GM21723 (cell line): ENCODE data around the gene ETV3.
"Not testable (repeated sequence)": the region's sequence is repeated elsewhere in the genome, so short reads cannot be mapped to it uniquely, and the experiment has no call there.

Experiments used
- ATAC-seq: cut with Tn5 transposase; IDR thresholded peaks from one replicate; pipeline ENCODE4 v1.9.1; 2021; ENCODE audit warnings: mild to moderate bottlenecking, moderate library complexity; ENCODE audit not compliant: unreplicated experiment

Gene ETV3

DNA sequence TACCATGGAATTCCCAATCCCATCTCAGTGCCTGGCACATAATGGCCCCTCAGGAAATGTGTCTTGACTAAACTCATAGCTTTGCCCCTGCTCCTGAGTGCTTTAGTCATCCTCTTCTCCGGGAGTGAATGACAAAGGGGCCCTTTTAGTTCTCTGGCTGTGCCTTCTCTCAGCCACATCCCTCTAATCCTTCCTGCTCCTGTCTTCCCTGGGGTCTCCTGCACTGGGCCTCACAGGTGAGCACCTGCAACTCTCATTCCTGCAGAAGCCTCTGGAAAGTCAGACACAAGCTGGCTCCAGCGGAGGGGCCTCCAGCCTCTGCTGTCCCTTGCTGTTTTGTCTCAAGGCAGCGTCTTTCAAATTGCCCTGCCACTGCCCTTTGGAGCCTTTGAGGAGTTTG is 24.6 kb downstream of the ETV3 start:
- no peak for ATAC-seq

DNA sequence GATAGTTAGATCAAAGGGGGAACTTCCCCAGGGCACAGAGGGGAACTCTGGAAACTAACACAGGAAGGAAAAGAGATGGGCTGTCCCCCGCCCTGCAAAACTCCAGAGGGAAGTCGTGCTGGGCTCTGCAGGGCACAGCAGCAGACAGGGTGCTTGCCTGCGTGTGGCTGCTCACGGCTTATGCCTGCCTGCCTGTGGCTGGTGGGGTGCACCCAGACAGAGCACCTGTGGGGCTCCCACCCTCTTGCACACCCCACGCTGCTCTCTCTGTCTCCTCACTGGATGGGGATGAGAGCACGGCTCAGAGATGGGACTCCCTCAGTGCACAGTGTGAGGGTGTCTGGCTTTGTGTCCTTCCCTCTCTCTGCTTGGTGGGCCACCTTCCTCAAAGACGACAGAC is 25.1 kb downstream of the ETV3 start:
- ATAC-seq = no peak

DNA sequence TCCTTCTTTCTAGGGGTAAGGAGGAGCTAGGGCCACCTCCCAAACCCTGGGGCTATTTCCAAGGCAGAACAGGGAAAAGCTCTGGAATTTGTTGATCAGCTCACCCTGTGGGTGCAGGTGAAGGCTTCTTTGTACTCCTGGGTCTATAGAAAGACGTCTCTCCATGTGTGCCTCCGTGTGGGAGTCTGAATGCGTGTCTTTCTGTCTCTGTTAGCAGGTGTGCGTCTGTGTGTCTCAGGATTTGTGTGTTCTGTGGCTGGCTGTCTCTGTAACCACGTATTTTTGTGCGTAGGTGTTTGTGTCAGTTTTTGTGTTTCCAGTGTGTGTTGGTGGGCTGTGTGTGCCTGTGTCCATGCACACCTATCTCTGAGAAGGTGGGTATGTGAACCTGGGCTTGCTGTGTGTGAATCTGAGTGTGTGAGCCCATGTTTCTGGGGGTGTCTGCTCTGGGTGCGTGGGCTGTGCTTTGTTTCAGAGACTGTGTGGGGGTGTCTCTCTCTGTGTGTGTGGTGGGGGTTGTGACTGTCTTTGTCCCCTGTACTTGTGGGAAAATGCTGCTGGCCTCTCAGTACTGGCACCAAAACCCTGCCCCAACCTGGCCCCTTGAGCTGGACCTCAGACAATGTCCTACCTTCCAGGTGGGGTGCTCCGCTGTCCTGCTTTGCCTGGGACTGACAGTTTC is 25.9 kb downstream of the ETV3 start:
- no peak for ATAC-seq

DNA sequence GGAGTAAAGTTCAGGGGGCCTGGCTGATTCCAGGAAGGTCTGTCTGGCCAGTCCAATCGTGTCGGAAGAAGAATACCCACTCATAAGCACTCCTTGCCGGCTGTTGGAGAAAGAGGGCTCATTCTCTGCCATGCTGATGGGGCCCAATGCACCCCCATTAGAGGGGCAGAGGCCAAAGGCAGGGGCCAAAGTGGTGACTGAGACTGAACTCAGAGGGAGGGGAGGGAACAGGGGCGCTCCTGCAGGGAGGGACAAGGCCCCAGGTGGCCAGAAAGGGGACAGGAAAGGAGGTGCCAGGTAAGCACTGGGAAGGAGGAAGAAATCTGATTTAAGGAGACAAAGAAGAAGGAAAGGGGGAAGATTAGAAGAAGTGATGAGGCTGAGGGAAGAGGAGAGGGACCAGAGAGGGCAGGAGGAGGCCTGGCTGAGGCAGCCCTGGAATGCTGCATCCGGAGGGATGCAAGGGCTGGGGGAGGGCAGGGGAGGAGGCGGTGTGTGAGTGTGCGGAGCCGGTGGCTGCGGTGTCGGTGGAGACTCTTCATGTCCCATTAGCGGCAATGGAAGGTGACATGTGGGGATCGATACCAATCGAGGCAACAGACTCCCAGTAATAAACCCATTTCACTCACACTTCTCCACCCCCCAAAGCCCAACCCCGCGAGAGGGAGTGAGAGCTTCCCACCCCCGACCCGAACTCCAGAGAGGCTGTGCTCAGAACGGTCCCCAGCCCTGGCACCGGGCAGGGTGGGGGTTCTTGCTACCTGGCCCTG is 26.6 kb downstream of the ETV3 start:
- ATAC-seq = no peak

DNA sequence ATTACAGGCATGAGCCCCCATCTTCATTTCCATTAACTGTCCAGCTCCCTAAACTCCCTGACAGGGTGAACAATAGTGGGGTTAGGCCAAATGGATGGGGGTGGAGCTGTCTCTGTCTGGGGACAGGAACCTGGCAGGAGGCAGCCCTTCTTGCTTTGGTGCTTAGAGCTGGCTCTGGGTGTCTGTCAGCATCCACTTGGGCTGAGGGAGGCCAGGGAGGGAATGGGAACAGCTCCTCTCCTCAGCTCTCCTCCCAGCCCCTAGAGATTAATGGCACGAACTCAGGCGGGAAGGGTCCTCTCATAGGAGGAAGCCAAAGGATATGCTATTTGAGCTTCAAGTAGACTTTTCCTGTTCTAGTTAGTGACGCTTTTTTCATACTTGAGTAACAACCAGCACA is 27.5 kb downstream of the ETV3 start:
- ATAC-seq = no peak

DNA sequence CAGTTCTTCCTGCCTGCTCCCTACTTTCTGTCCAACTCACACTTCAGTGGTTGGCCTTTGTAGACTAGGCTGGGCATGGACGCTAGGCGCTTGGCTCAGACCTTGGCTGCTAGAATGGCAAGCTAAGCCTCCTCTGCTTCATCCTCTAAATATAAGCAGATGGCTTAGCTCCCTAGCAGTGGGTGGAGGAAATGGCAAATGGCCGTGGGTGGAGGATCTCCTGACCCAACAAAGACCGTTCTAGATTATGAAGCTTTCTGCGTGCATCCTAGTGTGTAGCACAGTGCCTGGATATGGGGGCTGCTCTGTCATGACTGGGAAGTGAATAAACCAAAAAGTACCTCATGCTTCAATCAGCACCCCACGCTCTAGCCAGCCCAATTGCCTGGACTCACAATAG is 28.2 kb downstream of the ETV3 start:
- ATAC-seq = no peak

DNA sequence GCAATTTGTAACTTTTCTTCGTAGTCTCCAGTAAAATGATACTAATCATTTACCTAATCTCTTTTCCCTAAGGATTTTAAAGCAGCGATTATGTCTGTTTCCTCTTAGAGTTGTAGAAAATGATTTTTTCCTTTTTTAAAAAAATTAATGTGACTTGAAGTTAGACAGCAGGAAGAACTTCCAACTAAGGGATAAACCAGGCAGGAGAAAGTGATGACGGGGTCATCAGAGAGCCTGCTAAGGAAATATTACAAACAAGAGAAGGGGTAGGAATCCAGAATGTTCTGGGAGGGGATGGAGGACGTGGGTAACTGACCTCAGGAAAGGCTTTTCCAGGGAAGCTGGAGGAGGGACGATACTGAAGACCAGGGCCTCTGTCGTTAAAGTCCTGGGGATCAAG is 29.7 kb downstream of the ETV3 start:
- ATAC-seq = no peak

DNA sequence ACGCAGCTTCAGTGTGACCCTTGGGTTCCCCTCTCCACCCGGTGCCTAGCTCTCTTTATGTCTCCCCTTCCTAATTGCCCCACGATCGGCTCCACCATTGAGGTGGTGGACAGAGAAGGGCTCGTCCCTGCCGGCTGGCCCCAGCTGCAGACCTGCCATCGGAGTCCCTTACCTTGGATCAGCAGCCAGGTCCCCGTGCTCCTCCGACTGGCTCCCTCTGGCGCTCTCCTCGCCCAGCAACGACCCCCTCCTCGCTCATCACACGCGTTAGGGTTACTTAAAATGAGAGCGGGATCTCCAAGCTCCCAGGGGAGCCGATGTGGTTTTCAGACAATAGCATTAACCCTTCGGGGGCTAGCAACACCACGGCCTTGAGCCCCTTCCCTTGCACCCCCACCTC is 30.5 kb downstream of the ETV3 start:
- no peak for ATAC-seq

DNA sequence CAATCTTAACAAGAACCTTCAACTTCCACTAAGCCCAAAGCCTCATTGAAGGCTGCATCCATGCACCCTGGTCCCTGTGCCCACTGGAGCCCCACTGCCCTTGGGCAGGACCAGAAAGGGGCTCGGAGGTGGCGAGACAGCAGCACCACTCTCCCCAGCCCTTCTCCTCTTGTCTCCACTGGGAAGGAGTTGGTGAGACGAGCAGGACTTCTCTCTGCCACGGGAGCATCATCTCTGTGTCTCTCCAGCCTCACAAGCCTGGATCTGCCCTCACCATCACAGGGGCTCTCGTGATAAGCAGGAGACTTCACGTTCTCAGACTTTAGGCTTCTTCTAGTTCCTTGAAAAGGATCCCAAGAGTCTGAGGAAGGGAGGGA is 31.4 kb downstream of the ETV3 start:
- ATAC-seq = no peak

DNA sequence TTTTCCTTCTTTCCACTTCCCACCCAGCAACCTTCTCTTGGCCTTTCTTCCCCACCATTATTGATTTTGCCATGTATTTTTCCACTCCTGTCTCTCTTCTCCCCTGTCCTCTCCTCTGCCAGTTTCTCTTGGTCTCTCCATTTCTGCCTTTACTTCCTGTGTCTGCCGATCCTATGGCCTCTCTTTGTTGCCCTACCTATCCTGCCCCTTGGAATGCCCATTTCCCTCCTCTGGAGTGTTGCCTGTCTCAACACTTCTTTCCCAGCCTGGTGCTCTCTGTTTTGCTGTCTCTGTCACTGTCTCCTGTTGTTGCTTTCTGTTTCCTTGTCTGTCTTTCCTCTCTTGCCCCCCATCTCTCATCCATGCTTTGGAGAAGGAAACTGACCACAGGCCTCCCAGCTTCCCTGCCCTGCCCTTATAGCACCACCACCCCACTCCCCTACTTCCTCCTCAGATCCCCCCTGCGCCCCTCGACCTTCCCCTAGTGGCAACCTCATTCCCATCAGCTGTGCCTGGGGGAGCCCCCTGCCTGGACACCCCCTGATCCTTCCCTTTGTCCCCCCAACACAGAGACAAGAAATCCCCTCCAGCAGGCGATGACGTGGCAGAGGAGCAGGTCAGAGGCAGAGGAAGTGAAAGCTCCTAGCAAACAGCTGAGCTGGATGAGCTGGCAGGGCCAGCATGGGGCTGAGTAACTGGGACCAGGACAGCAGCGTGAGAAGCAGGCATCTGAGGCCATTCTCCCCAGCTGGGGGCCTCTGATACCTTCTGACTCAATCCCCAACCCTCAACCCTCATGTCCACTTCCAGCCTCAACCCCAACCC is 32.0 kb downstream of the ETV3 start:
- peak; percentile 87 for ATAC-seq

DNA sequence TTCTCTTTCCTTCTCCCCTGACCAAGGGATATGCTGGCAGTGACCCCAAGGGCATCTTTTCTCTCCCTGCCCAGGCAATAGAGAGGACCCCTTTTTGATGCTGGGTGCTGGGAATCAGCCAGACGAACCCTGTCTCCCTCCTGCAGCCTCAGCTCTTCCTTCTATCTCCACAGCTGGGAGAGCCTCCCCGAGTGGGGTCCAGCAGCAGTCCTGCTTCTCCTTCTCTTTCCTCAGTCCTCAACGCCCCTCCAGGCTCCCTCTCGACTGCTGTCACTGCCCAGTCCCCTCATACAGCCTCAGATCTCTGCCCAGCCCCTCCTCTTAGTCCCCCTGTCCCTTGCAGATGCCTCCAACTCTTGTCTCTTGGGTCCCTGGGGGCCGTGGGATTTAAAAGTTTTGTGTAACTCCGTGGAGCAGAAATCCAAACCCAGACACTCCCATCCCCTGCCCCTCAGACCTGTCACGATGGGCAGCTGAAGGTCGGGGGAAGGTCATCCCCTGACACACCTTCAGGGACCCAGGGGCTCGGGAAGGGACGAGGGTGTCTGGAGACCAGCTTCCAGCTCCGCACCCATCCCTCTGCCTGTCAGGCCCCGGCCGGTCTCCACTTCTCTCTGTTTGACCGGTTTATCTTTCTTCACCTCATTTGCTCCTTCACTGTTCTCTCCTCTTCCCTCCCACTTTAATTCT is 32.8 kb downstream of the ETV3 start:
- no peak for ATAC-seq

DNA sequence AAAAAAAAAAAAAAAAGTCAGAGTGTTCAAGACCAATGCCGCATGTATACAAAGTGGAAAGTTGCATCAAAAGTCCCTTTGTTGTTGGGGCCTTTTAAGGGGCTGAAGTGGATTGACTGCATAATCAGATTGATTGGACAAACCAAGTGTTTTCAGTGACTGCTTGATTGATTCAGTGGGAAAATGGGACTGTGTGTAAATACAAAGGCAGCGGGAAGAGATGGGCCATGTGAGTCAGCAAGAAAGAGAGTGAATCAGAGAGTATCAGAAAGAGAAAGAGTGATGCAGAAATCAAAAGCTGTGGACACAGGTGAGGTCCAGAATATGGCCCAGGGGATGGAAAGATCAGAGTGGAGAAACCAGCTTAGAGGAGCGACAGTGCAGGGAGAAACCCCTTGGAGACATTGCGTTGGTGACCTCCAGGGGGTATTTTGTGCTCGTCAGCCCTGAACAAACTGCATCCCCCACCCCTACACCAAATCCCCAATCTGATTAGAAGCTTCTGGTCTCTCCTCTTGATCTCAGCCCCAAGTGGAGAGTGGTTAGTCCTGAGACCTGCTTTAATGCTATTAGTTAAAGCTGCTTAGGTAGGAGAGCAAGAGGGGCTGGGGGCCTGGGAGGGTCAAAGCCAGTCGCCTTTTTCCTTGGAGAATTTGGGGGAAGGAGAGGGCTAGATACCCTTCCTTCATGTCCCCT is 33.4 kb downstream of the ETV3 start:
- no peak for ATAC-seq

DNA sequence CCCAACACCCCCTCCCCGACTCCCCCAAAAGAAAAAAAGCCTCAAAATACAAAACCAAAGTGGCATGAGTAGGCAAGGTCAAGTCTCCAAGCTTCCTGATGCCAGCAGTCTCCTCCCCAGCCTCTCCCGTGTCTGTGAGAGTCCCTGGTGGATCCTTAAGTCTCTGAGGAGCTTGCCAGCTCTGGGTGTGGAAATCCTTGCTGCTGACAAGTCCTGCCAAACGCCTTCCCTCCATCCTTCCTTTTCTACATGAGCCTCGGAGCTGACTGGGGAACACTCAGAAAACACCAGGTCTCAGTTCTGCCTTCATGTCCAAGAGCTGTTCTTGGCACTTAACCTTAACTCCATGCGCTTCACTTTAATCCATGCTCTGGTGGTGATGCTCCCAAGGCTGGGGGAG is 34.9 kb downstream of the ETV3 start:
- no peak for ATAC-seq

DNA sequence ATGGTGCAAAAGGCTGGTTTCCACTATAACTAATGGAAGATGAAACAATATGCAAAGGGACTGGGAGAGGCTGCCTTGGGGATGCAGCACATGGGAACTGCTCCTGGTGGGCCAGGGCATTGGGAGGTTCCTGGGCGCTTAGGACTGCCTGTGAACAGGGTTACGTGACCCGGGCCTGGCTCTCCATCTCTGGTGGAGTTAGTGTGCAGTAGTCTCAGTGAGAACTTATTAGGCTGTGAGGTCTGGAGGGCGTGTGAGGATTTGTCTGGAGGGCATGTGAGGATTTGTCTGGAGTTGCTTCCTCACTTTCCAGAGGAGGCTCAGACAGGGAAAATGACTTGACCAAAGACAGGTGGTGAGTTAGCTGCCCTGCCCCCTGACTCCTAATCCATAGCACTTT is 37.0 kb downstream of the ETV3 start:
- no peak for ATAC-seq

DNA sequence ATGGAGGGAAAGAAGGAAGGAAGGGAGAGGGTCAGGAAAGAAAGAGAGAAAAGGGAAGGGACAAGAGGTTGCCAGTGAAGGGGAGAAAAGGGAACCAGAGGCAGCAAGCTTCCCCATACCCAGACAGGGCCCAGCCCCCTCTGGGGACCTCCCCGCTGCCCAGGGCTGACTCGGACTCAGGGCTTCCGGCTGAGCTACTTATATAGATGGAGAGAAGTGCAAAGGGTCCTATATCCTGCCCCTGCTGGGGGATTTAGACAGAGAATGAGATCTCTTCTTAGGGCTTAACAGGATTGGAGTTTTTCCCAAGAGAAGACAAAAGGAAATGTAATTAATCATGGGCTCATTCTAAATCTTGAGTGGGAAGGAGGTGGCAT is 38.6 kb downstream of the ETV3 start, which contains the start of gene ETV3L:
Gene ETV3L (minus strand): TSS at position 176 of the 377 bp plus-strand sequence. CDS start 285 bp downstream, outside the sequence.
- no peak for ATAC-seq

DNA sequence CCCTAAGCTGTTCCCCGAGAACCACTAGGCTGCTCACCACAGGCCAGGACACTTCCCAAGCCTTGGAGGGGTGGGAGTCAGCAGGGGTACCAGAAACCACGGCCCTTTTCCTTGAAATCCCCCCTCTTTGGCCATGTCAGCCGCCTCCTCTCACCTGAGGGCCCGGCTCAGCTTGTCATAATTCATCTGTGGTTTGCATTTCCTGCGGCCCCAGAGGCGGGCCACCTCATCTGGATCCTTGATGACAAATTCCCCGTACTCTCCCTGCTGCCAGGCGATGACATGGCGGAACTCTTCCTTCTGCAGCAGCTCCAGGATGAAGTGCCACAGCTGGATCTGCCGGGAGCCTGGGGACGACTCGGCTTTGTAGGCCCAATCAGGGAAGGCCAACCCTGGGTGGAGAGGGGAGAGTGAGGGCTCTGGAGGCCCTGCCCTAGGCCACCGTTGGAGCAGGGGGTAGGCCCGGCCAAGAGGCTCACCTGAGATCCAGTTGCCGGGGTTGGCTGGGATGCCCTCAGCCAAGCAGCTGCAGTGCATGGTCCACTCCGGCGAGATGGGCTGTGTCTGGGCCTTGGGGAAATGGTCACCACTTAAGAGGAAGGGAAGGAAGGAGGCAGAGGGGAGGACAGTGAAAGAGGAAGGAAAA is 39.1 kb downstream of the ETV3 start:
- ATAC-seq = not testable (repeated sequence)

DNA sequence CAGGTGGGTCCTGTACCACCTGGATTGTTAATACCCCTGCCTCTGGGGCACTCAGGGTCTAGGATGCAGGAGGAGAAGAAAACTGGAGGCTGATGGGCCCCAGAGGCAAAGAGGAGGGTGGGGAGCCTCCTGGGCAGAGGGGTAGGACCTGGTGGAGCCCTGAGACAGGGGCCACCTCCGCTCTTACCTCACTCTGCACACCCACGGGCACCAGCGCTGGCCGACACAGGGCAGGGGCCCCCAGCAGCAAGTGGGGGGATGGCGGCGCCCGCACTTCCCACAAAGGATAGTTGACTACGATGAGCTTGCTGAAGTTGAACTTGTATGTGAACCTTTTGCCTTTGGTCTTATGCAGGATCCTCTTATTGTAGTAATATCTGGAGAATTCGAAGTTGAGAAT is 39.7 kb downstream of the ETV3 start:
- ATAC-seq = no peak

DNA sequence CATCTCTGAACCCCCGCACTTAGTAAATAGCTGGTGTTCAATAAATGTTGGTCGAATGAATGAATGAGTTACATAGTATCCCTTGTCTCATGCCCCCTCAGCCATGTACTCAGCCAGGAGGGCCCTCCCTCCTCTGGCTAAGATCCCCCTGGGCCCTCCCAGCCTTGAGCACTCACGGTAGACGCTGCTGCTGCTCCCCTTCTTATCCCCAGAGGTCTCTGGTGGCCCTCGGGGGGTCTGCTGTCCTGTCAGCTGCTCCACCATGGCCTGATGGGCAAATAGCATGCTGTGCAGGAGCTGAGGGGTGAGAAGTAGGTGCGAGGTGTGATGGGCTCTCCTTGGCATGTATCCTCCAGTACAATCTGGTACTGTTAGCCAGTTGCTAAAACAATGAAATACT is 40.5 kb downstream of the ETV3 start:
- ATAC-seq = no peak

DNA sequence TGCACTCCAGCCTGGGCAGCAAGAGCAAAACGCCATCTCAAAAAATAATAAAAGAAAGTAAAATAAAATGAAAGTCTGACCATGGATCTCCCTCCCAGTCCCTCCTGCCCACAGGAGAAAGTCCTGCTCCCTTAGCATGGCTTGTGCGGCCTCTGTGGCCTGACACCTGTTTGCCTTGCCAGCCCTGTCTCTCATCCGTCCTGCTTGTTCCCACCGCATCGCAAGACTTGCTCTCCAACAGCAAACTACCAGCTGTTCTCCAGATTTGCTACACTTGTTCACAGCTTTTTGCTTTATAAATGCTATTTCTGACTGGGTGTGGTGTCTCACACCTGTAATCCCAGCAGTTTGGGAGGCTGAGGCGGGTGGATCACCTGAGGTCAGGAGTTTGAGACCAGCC is 41.3 kb downstream of the ETV3 start:
- no peak for ATAC-seq

DNA sequence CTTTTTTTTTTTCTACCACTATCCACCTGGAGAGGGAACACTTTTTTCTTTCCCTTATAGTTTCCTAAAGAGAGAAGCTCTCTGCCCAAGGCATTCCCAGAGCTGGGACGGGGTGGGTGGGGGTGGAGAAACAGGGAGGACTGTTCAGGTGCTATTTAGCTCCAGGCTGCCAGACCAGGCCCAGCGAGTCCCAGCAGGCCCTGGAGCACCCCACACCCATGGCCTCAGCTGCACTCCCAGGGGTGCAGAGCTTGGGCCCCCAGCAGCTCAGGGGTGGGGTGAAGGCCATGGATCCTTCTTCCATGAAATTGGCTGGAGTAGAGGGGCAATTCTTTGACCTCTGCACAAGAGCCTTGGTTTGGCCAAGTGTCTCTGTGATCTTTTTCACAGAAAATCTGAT is 42.6 kb downstream of the ETV3 start:
- ATAC-seq = no peak
